B cell (primary cell): ENCODE results near the gene PANK2. TPM values are rescaled to one million over a fixed set of nuclear protein-coding genes. Genes with fewer than 3 reads are reported as not detected.

ENCODE experiments used
- ATAC-seq: fragments of 200-7000 bp; cut with Tn5 transposase; one replicate; pipeline ENCODE4 v1.10.0; 2021; ENCODE audit warnings: low read depth, mild to moderate bottlenecking, moderate number of reproducible peaks, moderate library complexity
- CTCF ChIA-PET: fragments of 350-600 bp; sonication (Branson Sonifier 250); formaldehyde crosslinking; loops from one replicate; lab custom pipeline; 2021; ENCODE audit warnings: antibody characterized with exemption, inconsistent platforms; lab: Charles Lee
- POLR2A ChIA-PET: fragments of 350-600 bp; sonication (Branson Sonifier 250); formaldehyde crosslinking; loops from one replicate; lab custom pipeline; 2021; ENCODE audit warnings: antibody characterized with exemption; lab: Charles Lee
- DNase-seq: peaks from one replicate; pipeline ENCODE4 v3.0.0; 2013
- H2AFZ ChIP-seq: 2 replicates; pipeline ENCODE4 v1.6.1; 2012; ENCODE audit warnings: mild to moderate bottlenecking, low read depth, low read length; ENCODE audit not compliant: insufficient read depth, poor library complexity, severe bottlenecking
- H3K27ac ChIP-seq, 2 donors: 1 replicate in 1 of 2; 2 replicates in 1 of 2; pipeline ENCODE4 v1.5.1; 2012 to 2013; ENCODE audit warnings: low read length in 2 of 2, mild to moderate bottlenecking in 2 of 2, moderate library complexity in 1 of 2
- H3K27me3 ChIP-seq, 4 experiments: fragments of 200-600 bp in 1 of 4; sonication (generic) in 1 of 4; replicated peaks in 1 of 4; 1 replicate in 2 of 4; 2 replicates in 2 of 4; pipeline versions ENCODE4 v1.6.1 to v1.7.0; 2013 to 2016; ENCODE audit warnings: low read length in 3 of 4, mild to moderate bottlenecking in 2 of 4, mixed read lengths in 1 of 4, moderate library complexity in 1 of 4; ENCODE audit not compliant: insufficient read depth in 4 of 4, control insufficient read depth in 3 of 4; ENCODE audit errors: control extremely low read depth in 1 of 4
- H3K36me3 ChIP-seq, 2 experiments: replicated peaks in 1 of 2; 1 replicate in 1 of 2; 2 replicates in 1 of 2; pipeline versions ENCODE4 v1.6.1 to v1.7.1; 2013; ENCODE audit warnings: low read length in 1 of 2; ENCODE audit not compliant: insufficient read depth in 2 of 2, control insufficient read depth in 1 of 2; ENCODE audit errors: control extremely low read depth in 1 of 2, extremely low read depth in 1 of 2
- H3K4me1 ChIP-seq, 2 donors: fragments of 200-600 bp in 1 of 2; sonication (generic) in 1 of 2; 1 replicate in 1 of 2; 2 replicates in 1 of 2; pipeline versions ENCODE4 v1.5.1 to v1.6.1; 2013 to 2017; ENCODE audit warnings: low read length in 2 of 2; ENCODE audit not compliant: control insufficient read depth in 2 of 2, insufficient read depth in 2 of 2
- H3K4me2 ChIP-seq: replicated peaks from 2 replicates; pipeline ENCODE3; 2012; ENCODE audit warnings: mild to moderate bottlenecking, low read depth, low read length; ENCODE audit not compliant: poor library complexity, severe bottlenecking
- H3K4me3 ChIP-seq, 5 experiments: fragments of 200-600 bp in 1 of 5; sonication (generic) in 1 of 5; 1 replicate in 3 of 5; 2 replicates in 2 of 5; pipeline versions ENCODE4 v1.5.1 to v1.7.0; 2011 to 2016; ENCODE audit warnings: low read length in 4 of 5, mild to moderate bottlenecking in 4 of 5, low read depth in 2 of 5, control low read depth in 1 of 5, moderate library complexity in 1 of 5; ENCODE audit not compliant: insufficient read depth in 1 of 5; ENCODE audit errors: control extremely low read depth in 1 of 5, extremely low read depth in 1 of 5
- H3K79me2 ChIP-seq: fragments of 200-600 bp; sonication (generic); one replicate; pipeline ENCODE4 v1.6.0; 2016; ENCODE audit warnings: low read length; ENCODE audit not compliant: control insufficient read depth, insufficient read depth
- H3K9ac ChIP-seq: fragments of 200-600 bp; sonication (generic); 2 replicates; pipeline ENCODE4 v1.6.1; 2017; ENCODE audit warnings: mild to moderate bottlenecking, low read length, moderate library complexity
- H3K9me3 ChIP-seq, 3 donors: one replicate each; pipeline versions ENCODE4 v1.6.1 to v1.7.1; 2013; ENCODE audit warnings: low read length in 2 of 3; ENCODE audit not compliant: control insufficient read depth in 2 of 3, insufficient read depth in 1 of 3; ENCODE audit errors: control extremely low read depth in 1 of 3
- H4K20me1 ChIP-seq: 2 replicates; pipeline ENCODE4 v1.6.0; 2012; ENCODE audit warnings: mild to moderate bottlenecking, low read length; ENCODE audit not compliant: insufficient read depth, control insufficient read depth, poor library complexity, severe bottlenecking
- H3K27ac Mint-ChIP-seq: one replicate; pipeline ENCODE4 v1.8.0; 2021; ENCODE audit warnings: mixed read lengths
- H3K27me3 Mint-ChIP-seq: one replicate; pipeline ENCODE4 v1.8.0; 2021; ENCODE audit warnings: mixed read lengths
- H3K4me1 Mint-ChIP-seq: one replicate; pipeline ENCODE4 v1.8.0; 2021; ENCODE audit warnings: mixed read lengths
- H3K4me3 Mint-ChIP-seq: one replicate; pipeline ENCODE4 v1.8.0; 2021; ENCODE audit warnings: mixed read lengths
- H3K9me3 Mint-ChIP-seq: one replicate; pipeline ENCODE4 v1.8.0; 2022; ENCODE audit warnings: mixed read lengths; ENCODE audit not compliant: insufficient read depth
- EZH2 ChIP-seq: IDR thresholded peaks from 2 replicates; pipeline ENCODE4 v1.6.1; 2012; ENCODE audit warnings: borderline replicate concordance, low read depth, mild to moderate bottlenecking, moderate library complexity, low read length; ENCODE audit not compliant: insufficient read depth, poor library complexity, severe bottlenecking
- whole genome bisulfite sequencing: methylation state at CpG from one replicate; pipeline ENCODE4 v1.1.5; 2013; ENCODE audit warnings: missing lambda C conversion rate; ENCODE audit not compliant: insufficient coverage; 5-methylcytosine and 5-hydroxymethylcytosine counted together
- intact Hi-C: fragments of 100-400 bp; cut with micrococcal nuclease; formaldehyde crosslinking; loops from one replicate; pipeline ENCODE4 v1.10.0; 2022
- polyA plus RNA-seq: library from polyadenylated mRNA; depleted of rRNA; stranded (reverse); fragments of >200 nt; gene quantifications from 2 replicates; pipeline ENCODE4 v1.2.3, GENCODE V29; 2012
- total RNA-seq, 2 donors: library from RNA; stranded (reverse); fragments of 120-200 nt in 1 of 2; gene quantifications; 1 replicate in 1 of 2; 2 replicates in 1 of 2; pipeline versions ENCODE4 v1.2.3 to v1.2.4, GENCODE V29; 2013 to 2022
- TF ChIP-seq, protein P1 (sequence below): fragments of 200-600 bp; IDR thresholded peaks from one replicate; pipeline ENCODE4 v1.8.0; 2022; ENCODE audit warnings: antibody characterized with exemption, mild to moderate bottlenecking

Gene PANK2
- total and polyA plus RNA-seq, 2 donors (not counting 1 experiment from before 2014, with no cell fraction given), result 20.5 to 63.3 TPM

GRCh38 chr20:3890999-3891929 is 2.1 kb downstream of the PANK2 start:
- Histone ChIP-seq H4K20me1 (peaks cover 50% of the 10 kb centered on the region), H3K79me2 (peaks cover 88% of the 10 kb centered on the region), H3K27ac (peak overlapping the region; percentile 14 to 90), H2AFZ (no peak overlapping the region), H3K36me3 (peaks cover 4 to 7% of the 10 kb centered on the region in 2 experiments), H3K4me3 (peak overlapping the region in 4 of 5 experiments; percentile 27 to 90 (median 82)), H3K4me2 (peak overlapping the region; percentile 80), H3K27me3 (no peaks in the 10 kb centered on the region), H3K4me1 (peaks cover 51 to 60% of the 10 kb centered on the region in 2 donors), H3K9ac (peak overlapping the region; percentile 78), H3K9me3 (no peaks in the 10 kb centered on the region)
- H3K4me1 Mint-ChIP-seq, result peaks cover 65% of the 10 kb centered on the region
- 71% methylated on average over 11 of the region's 16 CpGs for WGBS
- no peaks in the 10 kb centered on the region for H3K9me3 Mint-ChIP-seq
- CTCF ChIA-PET, result interaction anchor here (1.0 to 1.2 kb wide), 3 partner anchors 69 to 194 kb away, joined by 3 to 4 read pairs (median 3); partner anchors contain the start of gene CENPB
- no peaks in the 10 kb centered on the region for H3K27me3 Mint-ChIP-seq
- ATAC-seq, result no peak
- peak overlapping the region; percentile 93 for H3K4me3 Mint-ChIP-seq
- intact Hi-C loops, result no loop called here
- peak; percentile 40 for DNase-seq
- POLR2A ChIA-PET, result interaction anchor here (0.6 kb wide), 1 partner anchor 12 kb away, joined by 5 read pairs; no protein-coding TSS in a partner anchor
- H3K27ac Mint-ChIP-seq, result peak overlapping the region; percentile 96
- TF ChIP-seq, protein P1, sequence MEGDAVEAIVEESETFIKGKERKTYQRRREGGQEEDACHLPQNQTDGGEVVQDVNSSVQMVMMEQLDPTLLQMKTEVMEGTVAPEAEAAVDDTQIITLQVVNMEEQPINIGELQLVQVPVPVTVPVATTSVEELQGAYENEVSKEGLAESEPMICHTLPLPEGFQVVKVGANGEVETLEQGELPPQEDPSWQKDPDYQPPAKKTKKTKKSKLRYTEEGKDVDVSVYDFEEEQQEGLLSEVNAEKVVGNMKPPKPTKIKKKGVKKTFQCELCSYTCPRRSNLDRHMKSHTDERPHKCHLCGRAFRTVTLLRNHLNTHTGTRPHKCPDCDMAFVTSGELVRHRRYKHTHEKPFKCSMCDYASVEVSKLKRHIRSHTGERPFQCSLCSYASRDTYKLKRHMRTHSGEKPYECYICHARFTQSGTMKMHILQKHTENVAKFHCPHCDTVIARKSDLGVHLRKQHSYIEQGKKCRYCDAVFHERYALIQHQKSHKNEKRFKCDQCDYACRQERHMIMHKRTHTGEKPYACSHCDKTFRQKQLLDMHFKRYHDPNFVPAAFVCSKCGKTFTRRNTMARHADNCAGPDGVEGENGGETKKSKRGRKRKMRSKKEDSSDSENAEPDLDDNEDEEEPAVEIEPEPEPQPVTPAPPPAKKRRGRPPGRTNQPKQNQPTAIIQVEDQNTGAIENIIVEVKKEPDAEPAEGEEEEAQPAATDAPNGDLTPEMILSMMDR, result no peak
- no peak for TF ChIP-seq EZH2

- Histone ChIP-seq H3K4me1 (peaks cover 62 to 66% of the 10 kb centered on the region in 2 donors), H3K36me3 (peaks cover 4 to 12% of the 10 kb centered on the region in 2 experiments), H3K27me3 (no peaks in the 10 kb centered on the region), H4K20me1 (peaks cover 83% of the 10 kb centered on the region), H3K4me2 (no peak overlapping the region), H3K4me3 (no peak overlapping the region), H3K9me3 (no peaks in the 10 kb centered on the region), H3K9ac (no peak overlapping the region), H3K79me2 (peaks cover 100% of the 10 kb centered on the region), H2AFZ (no peak overlapping the region), H3K27ac (no peak overlapping the region)
- CTCF ChIA-PET, result no interaction called here
- intact Hi-C loops, result no loop called here
- Mint-ChIP-seq H3K9me3 (no peaks in the 10 kb centered on the region), H3K4me3 (peak overlapping the region; percentile 32), H3K27ac (no peak overlapping the region), H3K4me1 (peaks cover 73% of the 10 kb centered on the region), H3K27me3 (no peaks in the 10 kb centered on the region)
- TF ChIP-seq EZH2, result no peak
- TF ChIP-seq, protein P1, result no peak
- no peak for ATAC-seq
- POLR2A ChIA-PET, result no interaction called here
- no CpG with 5 or more reads among the region's 5 CpGs for WGBS
- no peak for DNase-seq
Observed at GRCh38 chr20:3894796-3895195, 5.6 kb downstream of the PANK2 start.
